DMS79 (cell line): ENCODE measurements around the gene CPEB4.

ENCODE experiments used
- DNase-seq: peaks from one replicate; lab custom pipeline; 2025; lab: John Stamatoyannopoulos, UW

The CPEB4 gene

GRCh38 chr5:173885475-173886010 is 2.6 kb upstream of the CPEB4 start:
- DNase-seq = no peak

GRCh38 chr5:173886150-173886549 is 2.0 kb upstream of the CPEB4 start:
- DNase-seq = no peak

GRCh38 chr5:173888473-173889131 is 453 bp downstream of the CPEB4 start:
- DNase-seq = no peak

GRCh38 chr5:173890195-173890991 is 2.2 kb downstream of the CPEB4 start:
- DNase-seq = no peak

GRCh38 chr5:173891308-173892116 is 3.4 kb downstream of the CPEB4 start:
- no peak for DNase-seq

- DNase-seq = no peak
These were observed 5.0 kb downstream of the CPEB4 start for GRCh38 chr5:173893192-173893561.

- no peak for DNase-seq
These were observed 7.4 kb downstream of the CPEB4 start for GRCh38 chr5:173895401-173896165.

- no peak for DNase-seq
These were observed 8.5 kb downstream of the CPEB4 start for GRCh38 chr5:173896631-173897030.

GRCh38 chr5:173901705-173902104 is 13.6 kb downstream of the CPEB4 start:
- DNase-seq = no peak

GRCh38 chr5:173902334-173902733 is 14.2 kb downstream of the CPEB4 start:
- DNase-seq = no peak

GRCh38 chr5:173902743-173903142 is 14.6 kb downstream of the CPEB4 start:
- DNase-seq = no peak

- no peak for DNase-seq
These were observed 15.4 kb downstream of the CPEB4 start for GRCh38 chr5:173903396-173904140.

- no peak for DNase-seq
These were observed 16.0 kb downstream of the CPEB4 start for GRCh38 chr5:173904151-173904550.

GRCh38 chr5:173907284-173907683 is 19.1 kb downstream of the CPEB4 start:
- no peak for DNase-seq

GRCh38 chr5:173907686-173908371 is 19.7 kb downstream of the CPEB4 start:
- DNase-seq = no peak

GRCh38 chr5:173909199-173909598 is 21.1 kb downstream of the CPEB4 start:
- DNase-seq = no peak

- no peak for DNase-seq
These were observed 22.1 kb downstream of the CPEB4 start for GRCh38 chr5:173910215-173910614.

GRCh38 chr5:173911623-173912022 is 23.5 kb downstream of the CPEB4 start:
- no peak for DNase-seq

GRCh38 chr5:173913686-173914321 is 25.7 kb downstream of the CPEB4 start:
- DNase-seq = no peak
